Activated CD8-positive, alpha-beta memory T cell treated with anti-CD3 and anti-CD28 coated beads for 48 hours (primary cell): ENCODE data around the gene GMDS.

Experiments used
- DNase-seq, 3 experiments: peaks; one replicate each; pipeline ENCODE4 v3.0.0-alpha.2; 2020; ENCODE audit warnings: low read depth in 2 of 3, low spot score in 2 of 3

Gene GMDS

DNA sequence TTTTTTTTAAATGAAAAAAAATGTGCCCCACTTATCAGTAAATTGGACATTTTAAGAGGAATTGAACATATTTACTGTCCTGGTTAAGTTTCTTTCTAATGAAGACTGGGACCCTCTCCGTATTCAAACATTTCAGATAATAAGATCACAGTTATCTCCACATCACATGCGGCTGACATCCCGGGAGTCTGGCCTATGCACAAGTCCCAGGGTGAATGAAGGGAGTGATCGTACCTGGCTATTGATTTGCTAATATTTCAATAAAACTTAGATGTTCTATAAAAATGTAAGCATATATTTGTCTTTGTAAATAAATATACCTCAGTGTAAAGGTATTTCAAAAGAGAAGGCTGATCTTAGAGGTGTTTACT, 577.6 kb downstream of the GMDS start:
- DNase-seq: no peak

DNA sequence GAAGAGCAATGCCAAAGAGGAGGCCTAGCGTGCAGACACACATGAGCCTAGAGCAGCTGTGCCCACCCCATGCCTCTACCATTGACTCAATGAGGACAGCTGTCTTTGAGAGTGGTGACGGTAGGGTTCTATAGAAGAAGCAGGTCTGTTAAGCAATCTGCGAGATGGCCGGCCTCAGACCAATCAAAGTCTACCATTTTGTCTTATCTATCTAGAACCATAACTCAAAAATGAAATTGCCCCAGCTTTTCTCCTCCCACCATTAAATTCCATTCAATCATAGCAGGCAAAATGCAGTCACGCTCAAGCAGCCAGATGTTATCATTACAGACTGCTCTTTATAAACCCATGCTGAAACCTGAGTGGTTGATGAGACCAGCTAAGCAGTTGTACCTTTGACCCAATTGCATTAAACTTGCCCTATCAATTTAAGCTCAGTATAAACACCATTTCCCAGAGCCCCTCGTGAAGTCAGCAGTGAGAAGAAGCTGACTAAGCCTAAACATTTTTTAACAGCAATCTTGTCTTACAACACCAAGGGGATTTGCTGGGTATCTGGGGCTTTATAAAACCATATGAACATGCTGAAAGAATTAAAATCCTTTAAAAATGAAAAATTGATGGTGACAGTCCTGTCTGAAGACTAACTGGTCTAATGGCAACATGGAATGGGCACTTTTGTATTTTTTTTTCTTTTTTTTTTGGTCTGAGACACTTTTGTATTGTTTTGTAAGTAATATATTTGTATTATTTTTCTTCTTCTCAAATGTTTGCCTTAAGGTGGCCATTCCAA, 578.2 kb downstream of the GMDS start:
- no peak for DNase-seq

DNA sequence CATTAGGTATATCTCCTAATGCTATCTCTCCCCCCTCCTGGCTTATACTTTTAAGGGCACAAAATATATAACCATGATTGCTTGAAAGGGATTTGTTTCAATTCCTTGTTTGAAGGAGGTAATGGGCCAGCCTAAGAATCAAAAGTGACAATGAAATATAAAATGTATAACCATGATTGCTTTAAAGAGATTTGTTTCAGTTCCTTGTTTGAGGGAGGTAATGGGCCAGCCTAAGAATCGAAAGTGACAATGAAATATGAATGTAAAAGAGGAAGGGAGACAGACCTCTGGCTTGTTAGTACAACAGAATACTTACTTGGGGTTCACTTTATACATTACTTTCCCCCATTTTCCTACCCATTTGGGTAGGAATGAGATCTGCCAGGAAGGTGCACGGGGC, 580.2 kb downstream of the GMDS start:
- no peak for DNase-seq

DNA sequence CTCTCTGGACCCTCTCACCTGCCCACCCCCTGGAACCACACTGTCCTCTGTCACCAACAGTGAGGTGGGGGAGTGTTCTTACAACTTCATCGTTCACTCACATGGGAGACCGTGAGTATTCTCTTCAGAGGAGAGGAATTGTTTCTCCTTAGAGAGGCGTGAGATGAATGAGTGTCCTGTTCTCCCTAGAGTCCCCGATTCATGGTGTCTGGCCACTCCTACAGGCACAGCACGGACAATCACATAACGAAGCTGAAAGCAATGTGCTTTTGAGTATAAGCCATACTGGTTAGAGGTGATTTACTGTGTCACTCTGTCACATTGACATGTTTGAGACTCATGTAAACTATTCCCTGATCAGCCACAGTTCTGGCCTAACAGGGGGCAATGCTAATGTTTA, 581.1 kb downstream of the GMDS start:
- no peak for DNase-seq

DNA sequence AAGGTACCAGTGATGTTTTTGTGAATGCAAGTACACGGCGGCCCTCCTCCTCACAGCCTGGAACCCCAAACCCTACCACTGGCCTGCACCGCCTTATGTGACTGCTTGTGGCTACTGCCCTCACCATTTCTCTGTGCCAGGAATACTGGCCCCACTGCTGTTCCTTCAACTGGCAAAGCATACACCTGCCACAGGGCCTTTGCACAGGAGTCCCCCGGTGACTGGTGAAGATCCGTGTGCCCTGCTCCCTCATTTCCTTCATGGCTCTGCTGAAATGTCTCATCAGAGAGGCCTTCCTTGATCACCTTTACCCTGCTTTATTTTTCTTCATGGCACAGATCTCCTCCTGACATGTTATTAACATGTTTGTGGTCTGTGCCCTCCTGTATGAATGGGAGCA, 581.9 kb downstream of the GMDS start:
- no peak for DNase-seq

DNA sequence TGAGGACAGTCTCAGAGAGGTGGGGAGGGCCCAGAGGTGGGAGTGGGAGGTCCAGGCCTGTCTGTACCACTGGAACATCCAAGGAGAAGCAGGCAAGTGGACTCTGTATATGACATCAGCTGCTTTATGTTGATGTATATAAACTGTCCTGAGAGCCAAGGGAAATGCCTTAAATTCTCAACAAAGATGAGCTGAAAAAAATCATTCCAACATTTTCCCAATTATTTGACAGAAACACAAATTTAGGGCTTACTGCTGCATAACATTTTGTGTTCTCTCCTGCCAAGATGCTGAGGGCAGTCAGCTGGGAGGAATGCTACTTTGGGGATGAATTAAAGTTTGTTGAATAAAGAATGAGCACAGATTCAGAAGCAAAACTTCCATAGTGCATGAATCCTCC, 582.9 kb downstream of the GMDS start:
- DNase-seq: no peak

DNA sequence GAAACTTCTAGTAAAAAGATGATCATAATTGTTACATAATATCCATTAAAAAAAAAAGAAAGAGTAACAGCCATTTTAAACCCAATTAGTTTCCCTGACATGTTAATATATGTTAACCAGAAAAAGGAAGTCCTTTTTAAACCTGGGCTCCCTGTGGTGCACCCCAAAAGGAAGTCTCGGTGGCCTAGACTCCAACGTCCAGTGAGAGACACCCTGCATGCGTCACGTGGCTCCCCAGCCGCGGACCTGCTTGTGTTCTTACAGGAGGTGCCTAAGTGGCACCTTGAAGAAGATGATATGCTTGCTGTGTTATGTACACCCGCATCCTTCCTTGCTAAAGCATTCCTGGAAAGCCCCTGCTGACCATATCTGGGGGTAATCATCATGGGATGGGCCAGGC, 585.6 kb downstream of the GMDS start:
- DNase-seq: no peak

DNA sequence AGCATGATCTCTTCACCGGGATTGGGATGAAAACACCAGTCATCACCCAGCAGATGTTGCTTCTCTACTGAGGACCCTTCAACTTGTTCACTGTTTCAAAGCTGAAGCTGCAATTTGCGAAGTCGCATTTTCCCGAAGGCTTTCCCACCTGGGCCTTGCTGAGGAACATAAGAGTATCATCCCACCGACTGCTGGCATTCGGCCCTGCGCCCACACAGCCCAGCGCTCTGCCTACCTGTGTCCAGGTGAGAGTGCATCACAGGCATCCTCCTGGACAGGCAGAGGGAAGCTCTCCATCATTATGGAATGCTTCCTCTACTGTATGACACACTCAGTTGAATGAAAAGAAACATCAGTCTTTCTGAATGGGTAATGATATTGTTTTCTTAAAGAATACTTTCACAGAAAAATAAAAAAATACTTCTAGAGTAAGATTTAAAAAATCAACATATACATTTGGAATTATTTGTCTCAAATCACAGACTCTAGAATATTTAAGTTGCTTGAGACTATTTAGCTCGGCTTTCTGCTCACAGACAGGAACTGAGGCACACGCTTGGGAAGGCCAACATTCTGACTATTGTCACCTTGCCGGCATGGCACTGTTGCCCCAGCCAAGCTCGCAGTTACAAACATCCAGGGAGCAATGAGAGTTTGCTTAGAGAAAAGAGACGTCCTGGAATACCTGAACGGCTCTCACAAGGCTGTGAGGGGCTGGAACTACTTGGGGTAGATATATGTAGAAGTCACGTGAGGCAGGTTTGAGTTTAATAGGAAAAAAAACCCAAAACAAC, 587.0 kb downstream of the GMDS start:
- no peak for DNase-seq

DNA sequence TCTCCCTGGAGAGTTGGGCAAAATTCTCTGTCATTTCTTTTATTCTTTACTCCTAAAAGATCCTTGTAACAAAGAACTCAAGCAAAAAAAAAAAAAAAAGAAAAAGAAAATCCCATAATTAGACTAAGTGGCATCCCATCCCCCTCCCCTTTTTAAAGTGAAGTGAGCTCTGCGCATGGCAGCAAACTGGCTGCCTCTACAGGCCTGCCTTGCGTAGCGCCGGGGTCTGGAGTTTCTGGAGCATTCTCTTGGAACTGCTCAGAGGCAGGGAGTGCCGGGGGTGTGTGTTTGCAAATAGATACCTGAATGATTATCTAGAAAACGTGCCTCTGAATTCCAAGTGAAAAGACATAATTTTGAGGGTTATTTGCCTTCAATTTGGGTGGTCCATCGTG, 587.6 kb downstream of the GMDS start:
- no peak for DNase-seq

DNA sequence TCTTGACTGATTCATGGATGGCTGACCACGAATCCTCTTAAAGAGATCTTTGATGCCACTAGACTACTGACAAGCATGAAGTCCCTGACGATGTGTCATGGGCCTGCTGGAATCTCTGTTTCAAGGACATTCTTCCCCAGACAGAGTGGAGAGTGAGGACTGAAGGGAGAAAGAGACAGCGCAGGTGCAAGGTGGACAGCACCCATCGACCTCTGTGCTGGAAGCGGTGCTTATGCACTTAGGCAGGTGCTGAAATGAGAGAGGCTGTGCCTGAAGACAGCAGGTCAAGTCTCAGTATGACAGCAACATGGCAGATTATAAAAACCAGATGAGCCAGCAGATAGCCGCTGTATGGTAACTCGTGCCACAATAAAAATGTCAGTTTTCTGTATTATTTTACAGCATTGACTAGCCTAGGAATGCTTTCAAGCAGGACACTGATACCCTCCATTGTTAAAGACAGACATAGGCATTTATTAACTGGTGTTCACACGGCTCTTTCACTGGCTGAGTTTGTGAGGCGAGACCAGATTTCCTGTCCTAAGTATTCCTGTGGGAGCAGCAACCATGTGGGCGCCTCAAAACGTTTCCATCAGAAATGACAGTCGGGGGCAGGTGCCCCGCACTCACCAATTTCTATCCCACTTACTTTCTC, 588.2 kb downstream of the GMDS start:
- no peak for DNase-seq

DNA sequence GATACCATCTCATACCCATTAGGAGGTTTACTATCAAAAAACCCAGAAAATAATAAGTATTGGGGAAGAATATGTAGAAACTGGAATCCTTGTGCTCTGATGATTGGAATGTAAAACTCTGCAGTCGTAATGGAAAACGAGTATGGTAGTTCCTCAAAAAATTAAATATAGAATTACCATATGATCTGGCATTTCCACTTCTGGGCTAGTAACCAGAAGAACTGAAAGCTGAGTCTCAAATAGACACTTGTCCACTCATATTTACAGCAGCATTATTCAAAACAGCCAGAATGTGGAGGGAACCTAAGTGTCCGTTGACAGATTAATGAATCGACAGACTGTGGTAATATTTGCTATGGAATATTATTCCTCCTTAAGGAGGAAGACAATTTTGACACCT, 591.4 kb downstream of the GMDS start:
- DNase-seq: no peak

DNA sequence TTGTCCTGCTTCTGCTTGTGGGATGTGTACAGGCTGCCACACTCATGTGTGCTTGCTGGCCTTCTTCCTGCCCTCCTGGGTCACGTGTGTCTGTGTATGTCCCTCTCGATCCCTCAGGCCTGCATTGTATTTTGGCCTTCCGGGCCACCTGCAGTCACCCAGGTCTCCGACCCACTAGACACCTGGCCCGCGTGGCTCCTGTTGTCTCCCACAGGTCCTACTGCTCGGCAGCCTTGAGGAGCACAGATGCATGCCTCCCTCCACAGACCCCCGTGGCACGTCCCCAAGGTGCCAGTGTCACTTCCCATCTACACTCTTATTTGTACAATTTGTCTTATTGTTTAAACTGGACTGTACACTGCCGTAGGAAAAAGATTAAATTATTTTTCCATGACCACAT, 592.6 kb downstream of the GMDS start:
- no peak for DNase-seq

DNA sequence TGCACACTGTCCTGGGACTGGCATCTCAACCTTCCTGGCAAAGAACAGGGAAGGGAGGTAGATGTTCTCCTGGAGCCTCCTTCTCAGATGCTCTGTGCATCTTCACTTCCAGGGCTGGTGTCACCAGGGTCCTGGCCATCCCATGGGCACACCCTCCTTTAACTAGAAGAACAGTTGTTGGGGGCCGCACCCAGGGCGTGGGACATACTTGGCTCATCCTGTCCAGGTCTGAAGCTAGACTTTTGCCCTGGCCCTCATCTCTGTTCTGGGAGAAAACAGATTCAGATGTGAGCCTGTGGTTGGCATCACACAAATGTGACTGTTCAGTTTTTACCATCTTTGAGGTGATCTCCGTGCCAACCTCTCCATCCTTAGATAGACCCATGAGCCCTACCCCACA, 594.0 kb downstream of the GMDS start:
- no peak for DNase-seq

DNA sequence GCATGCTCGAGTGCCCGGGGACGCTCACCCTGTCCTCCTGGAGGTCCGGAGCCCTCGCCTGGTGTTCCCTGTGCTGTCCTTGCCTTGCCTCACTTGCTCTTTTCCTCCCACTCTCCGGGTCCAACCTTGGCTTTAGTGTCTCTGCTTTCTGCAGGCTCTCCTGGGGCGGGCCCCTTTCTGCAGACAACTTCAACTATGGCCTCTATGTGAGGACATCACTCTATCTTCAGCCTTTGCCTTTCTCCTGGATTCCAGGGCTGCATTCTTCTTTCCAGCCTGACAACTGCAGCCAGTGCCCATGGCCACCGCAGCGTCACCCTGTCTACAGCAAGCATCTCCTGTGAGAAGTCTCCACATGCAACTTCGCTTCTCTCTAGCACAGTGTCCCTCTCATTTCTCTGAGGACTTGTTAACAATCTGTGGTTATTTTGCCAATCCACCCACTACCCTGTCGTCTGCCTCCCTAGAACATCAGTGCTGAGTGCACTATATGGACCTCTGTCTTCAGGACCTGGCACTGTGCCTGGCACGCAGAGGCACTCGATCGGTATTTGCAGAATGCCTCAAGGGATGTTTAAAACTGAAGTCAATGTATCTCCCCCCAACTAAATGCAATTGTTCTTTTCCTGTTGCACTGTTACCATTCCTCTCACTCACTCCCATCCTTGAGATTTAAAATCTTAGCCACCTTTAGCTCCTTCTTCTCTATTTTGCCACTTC, 599.8 kb downstream of the GMDS start:
- no peak for DNase-seq

DNA sequence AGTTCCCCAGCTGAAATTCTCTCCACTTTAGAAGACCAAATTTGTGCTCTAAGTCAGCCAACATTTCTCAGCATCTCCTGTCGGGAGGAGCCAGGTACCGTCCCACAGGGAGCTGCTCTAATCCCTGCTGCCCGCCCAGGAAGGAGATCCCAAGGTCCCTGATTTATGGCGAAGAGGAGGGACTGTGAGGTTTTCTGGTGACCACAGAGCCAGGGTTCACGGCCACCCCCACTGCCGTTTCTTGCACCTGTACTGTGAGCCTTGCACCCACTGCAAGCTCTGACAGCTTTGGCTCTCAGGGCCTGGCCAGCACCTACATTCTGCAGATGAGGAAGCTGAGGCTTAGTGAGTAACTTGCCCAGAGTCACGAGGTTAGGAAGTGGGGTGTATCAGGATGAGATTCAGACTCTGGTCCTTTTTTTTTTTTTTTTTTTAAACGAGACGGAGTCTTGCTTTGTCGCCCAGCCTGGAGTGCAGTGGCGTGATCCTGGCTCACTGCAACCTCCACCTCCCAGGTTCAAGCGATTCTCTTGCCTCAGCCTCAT, 600.8 kb downstream of the GMDS start:
- DNase-seq: no peak

DNA sequence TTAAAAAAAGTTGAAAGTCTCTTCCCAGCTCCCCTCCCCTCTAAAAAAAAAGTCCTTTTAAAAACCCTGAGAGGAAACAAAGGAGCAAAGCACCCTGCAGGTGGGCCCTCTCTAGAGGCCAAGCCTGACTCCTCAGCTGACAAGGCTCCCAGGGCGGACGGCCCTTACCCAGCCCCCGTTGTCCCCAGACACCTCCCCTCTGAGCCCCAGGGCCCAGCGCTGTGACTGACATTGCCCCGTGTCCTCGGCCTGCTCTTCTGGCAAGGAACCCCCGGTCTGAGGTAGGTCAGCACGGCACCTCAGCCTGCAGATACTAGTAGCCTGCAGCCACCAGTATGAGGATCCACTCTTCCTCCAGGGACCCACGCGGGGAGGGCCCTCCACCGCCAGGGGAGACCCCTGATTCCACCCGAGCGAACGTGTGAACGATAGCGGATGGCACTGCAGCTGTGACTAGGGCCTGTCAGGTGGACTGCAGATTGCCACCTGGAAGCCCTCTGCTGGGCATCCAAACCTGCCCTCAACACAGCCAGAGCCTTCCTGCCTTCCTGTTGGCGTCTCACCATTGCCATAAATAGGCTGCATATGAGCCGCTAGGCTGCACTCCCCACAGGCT, 601.5 kb downstream of the GMDS start:
- DNase-seq: no peak

DNA sequence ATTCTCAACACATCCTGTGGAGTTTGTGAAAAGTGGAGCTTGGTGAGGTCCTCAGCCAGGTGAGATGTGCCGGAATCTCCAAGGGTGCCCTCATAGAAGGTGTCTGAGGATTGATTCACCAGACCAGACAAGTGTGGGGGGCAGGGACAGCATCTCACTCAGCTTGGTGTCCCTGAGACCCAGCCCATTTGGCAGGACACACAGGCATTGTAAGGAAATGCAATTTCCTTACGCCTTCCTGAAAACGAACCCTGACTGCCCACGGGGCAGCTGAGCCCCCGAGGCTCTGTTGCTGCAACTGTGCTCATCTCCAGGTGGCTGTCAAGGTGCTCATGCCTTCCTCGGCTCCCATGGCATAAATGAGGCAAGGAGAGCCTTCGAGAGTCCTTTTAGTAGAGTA, 602.3 kb downstream of the GMDS start:
- no peak for DNase-seq

DNA sequence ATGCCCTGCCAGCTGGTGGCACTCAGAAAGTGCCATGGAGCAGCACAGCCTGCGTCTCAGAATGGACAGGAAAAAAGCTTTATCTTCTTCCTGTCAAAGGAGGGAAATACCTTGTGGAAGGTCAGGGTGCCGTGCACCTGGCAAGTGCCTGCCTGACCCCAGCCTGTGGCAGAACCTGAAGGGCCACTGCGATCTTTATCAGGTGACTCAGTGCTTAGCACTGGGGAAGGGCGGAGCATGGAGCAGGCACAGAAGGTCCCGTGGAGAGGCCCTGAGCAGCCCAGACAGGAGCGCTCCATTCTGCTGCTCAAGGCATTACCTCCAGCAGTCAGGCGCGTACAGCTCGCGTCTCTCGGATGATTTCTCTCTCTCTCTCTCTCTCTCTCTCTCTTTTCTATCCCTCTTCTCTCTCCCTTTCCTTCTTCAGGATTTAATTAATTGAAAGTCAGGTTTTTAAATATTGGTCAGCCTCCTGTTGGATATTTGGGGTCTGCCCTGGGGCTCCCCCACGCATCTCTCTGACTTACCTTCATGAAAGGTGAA, 604.0 kb downstream of the GMDS start:
- DNase-seq: no peak

DNA sequence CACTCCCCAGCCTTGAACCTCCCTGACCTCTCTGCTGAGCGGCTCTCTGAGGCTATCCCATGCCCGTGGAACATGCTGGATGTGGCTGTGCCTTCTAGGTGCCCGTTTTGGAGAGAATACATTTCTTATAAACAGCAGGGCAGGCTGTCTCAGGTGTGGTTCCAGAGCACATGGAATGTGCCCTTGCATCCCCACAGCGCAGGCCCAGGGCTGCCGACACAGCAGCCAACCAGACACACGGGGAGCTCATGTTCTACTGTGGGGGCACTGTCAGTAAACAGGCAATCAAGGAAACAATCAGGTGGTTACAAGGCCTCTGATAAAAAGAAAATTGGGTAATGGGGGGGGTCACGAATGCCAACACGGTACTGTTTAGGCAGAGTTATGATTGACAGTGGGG, 604.9 kb downstream of the GMDS start:
- no peak for DNase-seq

DNA sequence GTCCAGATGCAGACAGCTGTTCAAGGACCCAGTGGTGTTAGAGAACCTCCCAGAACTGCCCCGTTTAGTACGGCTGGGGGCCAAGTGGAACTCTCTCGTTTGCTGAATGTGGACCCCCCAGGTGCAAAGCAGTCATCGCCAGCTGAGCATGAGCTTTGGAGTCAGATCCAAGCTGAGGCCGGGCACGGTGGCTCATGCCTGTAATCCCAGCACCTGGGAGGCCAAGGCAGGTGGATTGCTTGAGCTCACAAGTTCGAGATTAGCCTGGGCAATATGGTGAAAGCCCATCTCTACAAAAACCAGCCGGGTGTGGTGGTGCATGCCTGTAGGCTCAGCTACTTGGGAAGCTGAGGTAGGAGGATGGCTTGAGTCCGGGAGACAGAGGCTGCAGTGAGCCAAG, 606.0 kb downstream of the GMDS start:
- no peak for DNase-seq
